WTC11 (cell line): ENCODE data around the gene PRKCE. TPM values are rescaled to one million over a fixed set of nuclear protein-coding genes. Genes with fewer than 3 reads are reported as not detected.

Experiments used
- ATAC-seq: fragments of 200-7000 bp; cut with Tn5 transposase; 2 replicates; pipeline ENCODE4 v1.10.0; 2021; ENCODE audit warnings: mild to moderate bottlenecking, moderate library complexity
- CTCF ChIA-PET: fragments of 300-600 bp; sonication (Branson Sonifier 250); formaldehyde crosslinking; loops from one replicate; lab custom pipeline; 2021; ENCODE audit warnings: antibody characterized with exemption; lab: Charles Lee
- POLR2A ChIA-PET: fragments of 350-600 bp; sonication (Branson Sonifier 250); formaldehyde crosslinking; loops from one replicate; lab custom pipeline; 2021; ENCODE audit warnings: antibody characterized with exemption; lab: Charles Lee
- DNase-seq: peaks from one replicate; pipeline ENCODE4 v3.0.0; 2021; ENCODE audit warnings: low spot score
- H3K27ac Mint-ChIP-seq: 2 replicates; pipeline ENCODE4 v1.8.0; 2021; ENCODE audit warnings: mixed read lengths
- H3K27me3 Mint-ChIP-seq: 2 replicates; pipeline ENCODE4 v1.8.0; 2021; ENCODE audit warnings: low read depth, mild to moderate bottlenecking, moderate library complexity, mixed read lengths
- H3K36me3 Mint-ChIP-seq: 2 replicates; pipeline ENCODE4 v1.8.0; 2021; ENCODE audit warnings: mixed read lengths
- H3K4me1 Mint-ChIP-seq: 2 replicates; pipeline ENCODE4 v1.8.0; 2022; ENCODE audit warnings: mixed read lengths
- H3K4me3 Mint-ChIP-seq: 2 replicates; pipeline ENCODE4 v1.8.0; 2021; ENCODE audit warnings: mild to moderate bottlenecking, moderate library complexity, mixed read lengths
- H3K9me3 Mint-ChIP-seq: 2 replicates; pipeline ENCODE4 v1.8.0; 2021; ENCODE audit warnings: mixed read lengths
- ATF1 ChIP-seq: sonication (generic); formaldehyde crosslinking; IDR thresholded peaks from 2 replicates; pipeline ENCODE4 v1.8.1; 2023; ENCODE audit warnings: mild to moderate bottlenecking, moderate library complexity, missing genetic modification reagents
- NFATC4 ChIP-seq: fragments of 250-450 bp; sonication (Bioruptor Pico); IDR thresholded peaks from 2 replicates; pipeline ENCODE4 v1.9.0; 2021; ENCODE audit warnings: mild to moderate bottlenecking
- NFE2L1 ChIP-seq: sonication (generic); formaldehyde crosslinking; IDR thresholded peaks from 2 replicates; pipeline ENCODE4 v1.8.1; 2023; ENCODE audit warnings: missing genetic modification reagents
- NR3C1 ChIP-seq: sonication (generic); formaldehyde crosslinking; conservative IDR thresholded peaks from 2 replicates; pipeline ENCODE4 v1.8.1; 2023; ENCODE audit warnings: low read depth, mild to moderate bottlenecking, missing genetic modification reagents
- SMAD3 ChIP-seq: sonication (generic); formaldehyde crosslinking; IDR thresholded peaks from 2 replicates; pipeline ENCODE4 v1.8.0; 2022; ENCODE audit warnings: missing genetic modification reagents, mild to moderate bottlenecking, borderline replicate concordance
- TP53 ChIP-seq: sonication (generic); formaldehyde crosslinking; IDR thresholded peaks from 2 replicates; pipeline ENCODE4 v1.8.1; 2023; ENCODE audit warnings: mild to moderate bottlenecking, missing genetic modification reagents
- ZBTB21 ChIP-seq: sonication (generic); formaldehyde crosslinking; IDR thresholded peaks from 2 replicates; pipeline ENCODE4 v1.8.1; 2023; ENCODE audit warnings: mild to moderate bottlenecking, missing genetic modification reagents, borderline replicate concordance
- ZNF121 ChIP-seq: sonication (generic); formaldehyde crosslinking; IDR thresholded peaks from 2 replicates; pipeline ENCODE4 v1.8.0; 2023; ENCODE audit warnings: missing genetic modification reagents
- ZNF396 ChIP-seq: fragments of 250-450 bp; sonication (Bioruptor Pico); IDR thresholded peaks from 2 replicates; pipeline ENCODE4 v1.8.0; 2021; ENCODE audit warnings: mild to moderate bottlenecking, moderate library complexity, borderline replicate concordance
- total RNA-seq: library from RNA; stranded (reverse); gene quantifications from 3 replicates; pipeline ENCODE4 v1.2.3, GENCODE V29; 2021
- TF ChIP-seq, protein P1 (sequence below): sonication (generic); formaldehyde crosslinking; IDR thresholded peaks from 2 replicates; pipeline ENCODE4 v1.8.0; 2023; ENCODE audit warnings: missing genetic modification reagents, mild to moderate bottlenecking, borderline replicate concordance
- TF ChIP-seq, protein P2 (sequence below): fragments of 250-450 bp; sonication (Bioruptor Pico); IDR thresholded peaks from 2 replicates; pipeline ENCODE4 v1.9.0; 2021; ENCODE audit warnings: mild to moderate bottlenecking
- TF ChIP-seq, protein P3 (sequence below): fragments of 250-450 bp; sonication (Bioruptor Pico); IDR thresholded peaks from 2 replicates; pipeline ENCODE4 v1.9.0; 2021; ENCODE audit warnings: mild to moderate bottlenecking
- TF ChIP-seq, protein P4 (sequence below): sonication (generic); formaldehyde crosslinking; conservative IDR thresholded peaks from 2 replicates; pipeline ENCODE4 v1.8.1; 2023; ENCODE audit warnings: mild to moderate bottlenecking, low read depth, missing genetic modification reagents, moderate library complexity
- TF ChIP-seq, protein P5 (sequence below): sonication (generic); formaldehyde crosslinking; IDR thresholded peaks from 2 replicates; pipeline ENCODE4 v1.8.1; 2023; ENCODE audit warnings: mild to moderate bottlenecking, missing genetic modification reagents, moderate library complexity
- TF ChIP-seq, protein P6 (sequence below): sonication (generic); formaldehyde crosslinking; IDR thresholded peaks from 2 replicates; pipeline ENCODE4 v1.8.1; 2023; ENCODE audit warnings: mild to moderate bottlenecking, missing genetic modification reagents
- TF ChIP-seq, protein P7 (sequence below): sonication (generic); formaldehyde crosslinking; IDR thresholded peaks from 2 replicates; pipeline ENCODE4 v1.8.0; 2022; ENCODE audit warnings: mild to moderate bottlenecking, missing genetic modification reagents

Gene PRKCE
- total RNA-seq, 1 experiment from 2014 or later = 5.8 TPM

DNA sequence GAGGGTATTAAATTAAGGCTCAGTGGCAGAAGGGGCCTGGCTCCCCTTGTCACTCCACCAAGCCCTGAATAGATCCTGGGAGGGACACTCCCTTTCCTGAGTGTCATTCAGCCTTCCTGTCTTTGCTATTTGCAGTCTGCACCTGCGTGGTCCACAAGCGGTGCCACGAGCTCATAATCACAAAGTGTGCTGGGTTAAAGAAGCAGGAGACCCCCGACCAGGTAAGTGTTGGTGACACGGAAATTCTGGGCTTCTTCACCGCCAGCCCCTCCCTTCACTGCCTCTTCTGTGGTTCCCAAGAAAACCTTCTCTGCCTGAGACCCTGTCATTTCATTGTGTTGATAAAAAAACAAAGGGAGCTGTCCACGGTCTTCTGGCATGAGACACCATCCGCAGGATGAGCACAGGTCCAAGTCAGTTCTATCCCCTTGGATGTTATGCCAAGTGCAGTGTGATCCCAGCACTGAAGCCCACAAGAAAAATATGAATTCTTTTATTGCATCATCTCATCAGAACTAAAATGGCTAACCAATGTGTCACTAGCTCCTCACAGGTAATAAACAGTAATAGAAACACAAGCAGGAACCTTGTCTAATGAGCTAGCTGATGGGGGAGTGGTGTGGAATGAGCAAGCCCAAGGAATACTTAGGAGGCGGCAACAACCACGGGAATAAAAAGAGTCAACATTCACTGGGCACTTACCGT, 328.8 kb downstream of the PRKCE start (continued):
- TF ChIP-seq, protein P1, sequence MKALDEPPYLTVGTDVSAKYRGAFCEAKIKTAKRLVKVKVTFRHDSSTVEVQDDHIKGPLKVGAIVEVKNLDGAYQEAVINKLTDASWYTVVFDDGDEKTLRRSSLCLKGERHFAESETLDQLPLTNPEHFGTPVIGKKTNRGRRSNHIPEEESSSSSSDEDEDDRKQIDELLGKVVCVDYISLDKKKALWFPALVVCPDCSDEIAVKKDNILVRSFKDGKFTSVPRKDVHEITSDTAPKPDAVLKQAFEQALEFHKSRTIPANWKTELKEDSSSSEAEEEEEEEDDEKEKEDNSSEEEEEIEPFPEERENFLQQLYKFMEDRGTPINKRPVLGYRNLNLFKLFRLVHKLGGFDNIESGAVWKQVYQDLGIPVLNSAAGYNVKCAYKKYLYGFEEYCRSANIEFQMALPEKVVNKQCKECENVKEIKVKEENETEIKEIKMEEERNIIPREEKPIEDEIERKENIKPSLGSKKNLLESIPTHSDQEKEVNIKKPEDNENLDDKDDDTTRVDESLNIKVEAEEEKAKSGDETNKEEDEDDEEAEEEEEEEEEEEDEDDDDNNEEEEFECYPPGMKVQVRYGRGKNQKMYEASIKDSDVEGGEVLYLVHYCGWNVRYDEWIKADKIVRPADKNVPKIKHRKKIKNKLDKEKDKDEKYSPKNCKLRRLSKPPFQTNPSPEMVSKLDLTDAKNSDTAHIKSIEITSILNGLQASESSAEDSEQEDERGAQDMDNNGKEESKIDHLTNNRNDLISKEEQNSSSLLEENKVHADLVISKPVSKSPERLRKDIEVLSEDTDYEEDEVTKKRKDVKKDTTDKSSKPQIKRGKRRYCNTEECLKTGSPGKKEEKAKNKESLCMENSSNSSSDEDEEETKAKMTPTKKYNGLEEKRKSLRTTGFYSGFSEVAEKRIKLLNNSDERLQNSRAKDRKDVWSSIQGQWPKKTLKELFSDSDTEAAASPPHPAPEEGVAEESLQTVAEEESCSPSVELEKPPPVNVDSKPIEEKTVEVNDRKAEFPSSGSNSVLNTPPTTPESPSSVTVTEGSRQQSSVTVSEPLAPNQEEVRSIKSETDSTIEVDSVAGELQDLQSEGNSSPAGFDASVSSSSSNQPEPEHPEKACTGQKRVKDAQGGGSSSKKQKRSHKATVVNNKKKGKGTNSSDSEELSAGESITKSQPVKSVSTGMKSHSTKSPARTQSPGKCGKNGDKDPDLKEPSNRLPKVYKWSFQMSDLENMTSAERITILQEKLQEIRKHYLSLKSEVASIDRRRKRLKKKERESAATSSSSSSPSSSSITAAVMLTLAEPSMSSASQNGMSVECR (CRISPR knock-in tag) = no peak

DNA sequence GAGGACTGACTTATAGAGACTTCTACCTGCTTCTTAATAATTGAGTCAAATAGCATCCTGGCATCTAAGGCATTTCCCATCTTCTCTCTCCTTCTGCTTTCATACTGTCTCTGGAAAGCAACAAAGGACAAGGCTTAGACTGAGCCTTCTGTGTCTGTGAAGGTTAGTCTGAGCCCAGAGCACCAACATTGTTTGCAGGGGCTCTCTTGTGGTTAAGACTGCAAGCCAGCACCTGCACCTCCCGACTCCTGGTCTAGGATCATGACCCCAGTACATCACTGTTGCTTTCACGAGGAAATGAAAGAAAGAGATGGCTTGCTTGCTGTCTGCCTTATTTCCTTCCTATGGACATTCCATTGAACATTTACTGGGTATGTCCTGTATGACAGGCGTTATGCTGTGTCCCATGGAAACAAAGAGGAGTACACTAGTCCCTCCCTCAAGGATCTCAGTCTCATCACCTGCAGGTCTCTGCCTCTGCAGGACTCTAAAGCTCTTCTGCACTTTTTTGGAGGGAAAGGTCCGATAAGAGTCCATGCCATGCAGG, 330.0 kb downstream of the PRKCE start:
- DNase-seq = no peak
- POLR2A ChIA-PET = no interaction called here

DNA sequence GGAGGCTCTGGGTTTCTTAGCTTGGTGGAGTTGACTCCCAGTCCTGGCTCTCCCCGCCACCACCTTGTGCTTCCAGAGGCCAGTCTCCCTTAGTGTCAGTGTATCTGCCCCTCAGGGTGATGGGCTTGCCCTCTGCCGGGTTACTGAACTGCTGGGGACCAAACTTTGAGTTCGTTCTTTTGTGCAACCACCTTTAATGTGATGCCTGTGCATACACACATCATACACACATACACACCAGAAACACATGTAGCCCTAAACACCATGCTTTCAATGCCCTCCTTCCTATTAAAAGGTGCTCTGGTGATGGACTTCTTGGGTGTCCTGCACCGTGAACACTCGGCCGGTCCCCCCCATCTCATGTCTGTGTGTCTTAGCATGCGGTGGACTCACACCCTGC, 330.6 kb downstream of the PRKCE start:
- CTCF ChIA-PET = interaction anchor here (1.2 to 1.6 kb wide), 2 partner anchors 11 to 81 kb away, joined by 4 read pairs; no protein-coding TSS in a partner anchor
- Mint-ChIP-seq H3K4me3 (no peak overlapping the region), H3K36me3 (no peaks in the 10 kb centered on the region), H3K27ac (no peak overlapping the region), H3K4me1 (peaks cover 12% of the 10 kb centered on the region)
- no peak for DNase-seq
- ATAC-seq = no peak
- POLR2A ChIA-PET = no interaction called here
- TF ChIP-seq SMAD3 (CRISPR knock-in tag) (no peak), TP53 (no peak), NFATC4 (CRISPR knock-in tag) (no peak), NR3C1 (CRISPR knock-in tag) (no peak), NFE2L1 (CRISPR knock-in tag) (no peak)
- TF ChIP-seq, protein P2, sequence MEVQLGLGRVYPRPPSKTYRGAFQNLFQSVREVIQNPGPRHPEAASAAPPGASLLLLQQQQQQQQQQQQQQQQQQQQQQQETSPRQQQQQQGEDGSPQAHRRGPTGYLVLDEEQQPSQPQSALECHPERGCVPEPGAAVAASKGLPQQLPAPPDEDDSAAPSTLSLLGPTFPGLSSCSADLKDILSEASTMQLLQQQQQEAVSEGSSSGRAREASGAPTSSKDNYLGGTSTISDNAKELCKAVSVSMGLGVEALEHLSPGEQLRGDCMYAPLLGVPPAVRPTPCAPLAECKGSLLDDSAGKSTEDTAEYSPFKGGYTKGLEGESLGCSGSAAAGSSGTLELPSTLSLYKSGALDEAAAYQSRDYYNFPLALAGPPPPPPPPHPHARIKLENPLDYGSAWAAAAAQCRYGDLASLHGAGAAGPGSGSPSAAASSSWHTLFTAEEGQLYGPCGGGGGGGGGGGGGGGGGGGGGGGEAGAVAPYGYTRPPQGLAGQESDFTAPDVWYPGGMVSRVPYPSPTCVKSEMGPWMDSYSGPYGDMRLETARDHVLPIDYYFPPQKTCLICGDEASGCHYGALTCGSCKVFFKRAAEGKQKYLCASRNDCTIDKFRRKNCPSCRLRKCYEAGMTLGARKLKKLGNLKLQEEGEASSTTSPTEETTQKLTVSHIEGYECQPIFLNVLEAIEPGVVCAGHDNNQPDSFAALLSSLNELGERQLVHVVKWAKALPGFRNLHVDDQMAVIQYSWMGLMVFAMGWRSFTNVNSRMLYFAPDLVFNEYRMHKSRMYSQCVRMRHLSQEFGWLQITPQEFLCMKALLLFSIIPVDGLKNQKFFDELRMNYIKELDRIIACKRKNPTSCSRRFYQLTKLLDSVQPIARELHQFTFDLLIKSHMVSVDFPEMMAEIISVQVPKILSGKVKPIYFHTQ = no peak
- TF ChIP-seq, protein P3, sequence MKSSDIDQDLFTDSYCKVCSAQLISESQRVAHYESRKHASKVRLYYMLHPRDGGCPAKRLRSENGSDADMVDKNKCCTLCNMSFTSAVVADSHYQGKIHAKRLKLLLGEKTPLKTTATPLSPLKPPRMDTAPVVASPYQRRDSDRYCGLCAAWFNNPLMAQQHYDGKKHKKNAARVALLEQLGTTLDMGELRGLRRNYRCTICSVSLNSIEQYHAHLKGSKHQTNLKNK (CRISPR knock-in tag) = no peak
- TF ChIP-seq, protein P4, sequence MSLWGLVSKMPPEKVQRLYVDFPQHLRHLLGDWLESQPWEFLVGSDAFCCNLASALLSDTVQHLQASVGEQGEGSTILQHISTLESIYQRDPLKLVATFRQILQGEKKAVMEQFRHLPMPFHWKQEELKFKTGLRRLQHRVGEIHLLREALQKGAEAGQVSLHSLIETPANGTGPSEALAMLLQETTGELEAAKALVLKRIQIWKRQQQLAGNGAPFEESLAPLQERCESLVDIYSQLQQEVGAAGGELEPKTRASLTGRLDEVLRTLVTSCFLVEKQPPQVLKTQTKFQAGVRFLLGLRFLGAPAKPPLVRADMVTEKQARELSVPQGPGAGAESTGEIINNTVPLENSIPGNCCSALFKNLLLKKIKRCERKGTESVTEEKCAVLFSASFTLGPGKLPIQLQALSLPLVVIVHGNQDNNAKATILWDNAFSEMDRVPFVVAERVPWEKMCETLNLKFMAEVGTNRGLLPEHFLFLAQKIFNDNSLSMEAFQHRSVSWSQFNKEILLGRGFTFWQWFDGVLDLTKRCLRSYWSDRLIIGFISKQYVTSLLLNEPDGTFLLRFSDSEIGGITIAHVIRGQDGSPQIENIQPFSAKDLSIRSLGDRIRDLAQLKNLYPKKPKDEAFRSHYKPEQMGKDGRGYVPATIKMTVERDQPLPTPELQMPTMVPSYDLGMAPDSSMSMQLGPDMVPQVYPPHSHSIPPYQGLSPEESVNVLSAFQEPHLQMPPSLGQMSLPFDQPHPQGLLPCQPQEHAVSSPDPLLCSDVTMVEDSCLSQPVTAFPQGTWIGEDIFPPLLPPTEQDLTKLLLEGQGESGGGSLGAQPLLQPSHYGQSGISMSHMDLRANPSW (CRISPR knock-in tag) = no peak
- TF ChIP-seq, protein P5, sequence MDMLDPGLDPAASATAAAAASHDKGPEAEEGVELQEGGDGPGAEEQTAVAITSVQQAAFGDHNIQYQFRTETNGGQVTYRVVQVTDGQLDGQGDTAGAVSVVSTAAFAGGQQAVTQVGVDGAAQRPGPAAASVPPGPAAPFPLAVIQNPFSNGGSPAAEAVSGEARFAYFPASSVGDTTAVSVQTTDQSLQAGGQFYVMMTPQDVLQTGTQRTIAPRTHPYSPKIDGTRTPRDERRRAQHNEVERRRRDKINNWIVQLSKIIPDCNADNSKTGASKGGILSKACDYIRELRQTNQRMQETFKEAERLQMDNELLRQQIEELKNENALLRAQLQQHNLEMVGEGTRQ (CRISPR knock-in tag) = no peak
- TF ChIP-seq, all 79 proteins: peak for 0
- H3K27me3 Mint-ChIP-seq = no peaks in the 10 kb centered on the region
- H3K9me3 Mint-ChIP-seq = no peaks in the 10 kb centered on the region

More for the DNA sequence above, 330.0 kb downstream of the PRKCE start:
- Mint-ChIP-seq H3K4me1 (peaks cover 8% of the 10 kb centered on the region), H3K27me3 (no peaks in the 10 kb centered on the region), H3K4me3 (no peak overlapping the region), H3K27ac (no peak overlapping the region), H3K9me3 (no peaks in the 10 kb centered on the region), H3K36me3 (no peaks in the 10 kb centered on the region)
- ATAC-seq = no peak
- TF ChIP-seq, protein P6, sequence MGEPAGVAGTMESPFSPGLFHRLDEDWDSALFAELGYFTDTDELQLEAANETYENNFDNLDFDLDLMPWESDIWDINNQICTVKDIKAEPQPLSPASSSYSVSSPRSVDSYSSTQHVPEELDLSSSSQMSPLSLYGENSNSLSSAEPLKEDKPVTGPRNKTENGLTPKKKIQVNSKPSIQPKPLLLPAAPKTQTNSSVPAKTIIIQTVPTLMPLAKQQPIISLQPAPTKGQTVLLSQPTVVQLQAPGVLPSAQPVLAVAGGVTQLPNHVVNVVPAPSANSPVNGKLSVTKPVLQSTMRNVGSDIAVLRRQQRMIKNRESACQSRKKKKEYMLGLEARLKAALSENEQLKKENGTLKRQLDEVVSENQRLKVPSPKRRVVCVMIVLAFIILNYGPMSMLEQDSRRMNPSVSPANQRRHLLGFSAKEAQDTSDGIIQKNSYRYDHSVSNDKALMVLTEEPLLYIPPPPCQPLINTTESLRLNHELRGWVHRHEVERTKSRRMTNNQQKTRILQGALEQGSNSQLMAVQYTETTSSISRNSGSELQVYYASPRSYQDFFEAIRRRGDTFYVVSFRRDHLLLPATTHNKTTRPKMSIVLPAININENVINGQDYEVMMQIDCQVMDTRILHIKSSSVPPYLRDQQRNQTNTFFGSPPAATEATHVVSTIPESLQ = no peak
- TF ChIP-seq, protein P7, sequence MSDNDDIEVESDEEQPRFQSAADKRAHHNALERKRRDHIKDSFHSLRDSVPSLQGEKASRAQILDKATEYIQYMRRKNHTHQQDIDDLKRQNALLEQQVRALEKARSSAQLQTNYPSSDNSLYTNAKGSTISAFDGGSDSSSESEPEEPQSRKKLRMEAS = no peak
- TF ChIP-seq ZBTB21 (CRISPR knock-in tag) (no peak), ATF1 (CRISPR knock-in tag) (no peak), ZNF396 (CRISPR knock-in tag) (no peak), ZNF121 (CRISPR knock-in tag) (no peak)
- CTCF ChIA-PET = interaction anchor here (0.7 to 1.2 kb wide), 3 partner anchors 12 to 386 kb away, joined by 3 to 4 read pairs (median 3); no protein-coding TSS in a partner anchor
